Small intestine (tissue), 7 donors: ENCODE measurements around the gene NR1H3. TPM values are rescaled to one million over a fixed set of nuclear protein-coding genes. Genes with fewer than 3 reads are reported as not detected.

Source experiments
- DNase-seq, 2 donors: peaks; one replicate each; pipeline versions ENCODE4 v3.0.0 to v3.0.0-alpha.2; 2013
- FAIRE-seq: peaks from 2 replicates; lab custom pipeline; 2012; peaks lifted over from hg19 to GRCh38; lab: Jason Lieb, UNC
- H3K27ac ChIP-seq, 3 donors: one replicate each; pipeline ENCODE4 v1.5.1; 2013; ENCODE audit warnings: low read length in 2 of 3, mild to moderate bottlenecking in 2 of 3, control low read depth in 1 of 3, inconsistent platforms in 1 of 3, low read depth in 1 of 3, moderate library complexity in 1 of 3
- H3K27me3 ChIP-seq, 3 donors: one replicate each; pipeline ENCODE4 v1.6.1; 2013; ENCODE audit warnings: low read length in 3 of 3, inconsistent platforms in 1 of 3; ENCODE audit not compliant: control insufficient read depth in 3 of 3, insufficient read depth in 3 of 3
- H3K36me3 ChIP-seq, 3 donors: one replicate each; pipeline ENCODE4 v1.6.1; 2013; ENCODE audit warnings: low read length in 3 of 3, inconsistent platforms in 1 of 3, low read depth in 1 of 3, mild to moderate bottlenecking in 1 of 3, moderate library complexity in 1 of 3; ENCODE audit not compliant: control insufficient read depth in 3 of 3, insufficient read depth in 2 of 3
- H3K4me1 ChIP-seq, 3 donors: one replicate each; pipeline ENCODE4 v1.6.1; 2013; ENCODE audit warnings: low read length in 2 of 3, inconsistent platforms in 1 of 3, low read depth in 1 of 3, mild to moderate bottlenecking in 1 of 3, moderate library complexity in 1 of 3; ENCODE audit not compliant: control insufficient read depth in 3 of 3, insufficient read depth in 2 of 3
- H3K4me3 ChIP-seq, 3 donors: one replicate each; pipeline ENCODE4 v1.5.1; 2013; ENCODE audit warnings: low read length in 3 of 3, control low read depth in 1 of 3, inconsistent platforms in 1 of 3, low read depth in 1 of 3, mild to moderate bottlenecking in 1 of 3, moderate library complexity in 1 of 3
- H3K9me3 ChIP-seq, 2 donors: one replicate each; pipeline ENCODE4 v1.6.1; 2013; ENCODE audit warnings: low read depth in 1 of 2, low read length in 1 of 2; ENCODE audit not compliant: control insufficient read depth in 2 of 2, insufficient read depth in 1 of 2
- WGBS, 3 donors: extraction: QIAGEN DNeasy Blood & Tissue Kit; methylation state at CpG; one replicate each; pipeline ENCODE4 v1.1.7; 2013; 5-methylcytosine and 5-hydroxymethylcytosine counted together
- polyA plus RNA-seq, 4 donors: library from polyadenylated mRNA; stranded (reverse) in 3 of 4; unstranded in 1 of 4; fragments of 200-250 nt in 3 of 4; fragments of 120-200 nt in 1 of 4; gene quantifications; one replicate each; pipeline versions ENCODE4 v1.2.1 to v1.2.3, GENCODE V29; 2013
- donor health status: healthy with polysubstance abuse.
- donor health status: control.
- donor health status: control.
- donor health status: Bipolar disorder and iron deficiency.
- donor health status: healthy.

The NR1H3 gene
- polyA plus RNA-seq, 4 donors: 102 to 366 (median 199) TPM

GRCh38 chr11:47285969-47286770 is 28.4 kb downstream of the NR1H3 start:
- WGBS, 3 donors: 94 to 96% (median 95%) methylated on average over 13 of the region's 13 CpGs
- H3K4me1 ChIP-seq: no peaks in the 10 kb centered on the region
- H3K27me3 ChIP-seq: no peaks in the 10 kb centered on the region
- no peak for FAIRE-seq
- no peak for DNase-seq
- H3K9me3 ChIP-seq: no peaks in the 10 kb centered on the region
- H3K4me3 ChIP-seq: no peak overlapping the region
- H3K36me3 ChIP-seq: peaks cover 57 to 94% (median 62%) of the 10 kb centered on the region in 3 donors
- no peak overlapping the region for H3K27ac ChIP-seq

- Histone ChIP-seq H3K4me3 (no peak overlapping the region), H3K4me1 (no peaks in the 10 kb centered on the region), H3K27me3 (no peaks in the 10 kb centered on the region), H3K36me3 (peaks cover 56 to 87% (median 69%) of the 10 kb centered on the region in 3 donors), H3K9me3 (no peaks in the 10 kb centered on the region), H3K27ac (no peak overlapping the region)
- DNase-seq (no peak), FAIRE-seq (no peak)
- WGBS, 3 donors: 91 to 94% (median 93%) methylated on average over 5 of the region's 5 CpGs
These were observed 30.3 kb downstream of the NR1H3 start for GRCh38 chr11:47288066-47288465.

GRCh38 chr11:47289856-47290255 is 32.1 kb downstream of the NR1H3 start:
- FAIRE-seq (no peak), DNase-seq (no peak)
- H3K27ac ChIP-seq: no peak overlapping the region
- H3K4me3 ChIP-seq: no peak overlapping the region
- no peaks in the 10 kb centered on the region for H3K27me3 ChIP-seq
- H3K9me3 ChIP-seq: no peaks in the 10 kb centered on the region
- 95 to 96% (median 96%) methylated on average over 15 of the region's 15 CpGs for WGBS, 3 donors
- no peaks in the 10 kb centered on the region for H3K4me1 ChIP-seq
- peaks cover 50 to 83% (median 62%) of the 10 kb centered on the region in 3 donors for H3K36me3 ChIP-seq

- H3K27ac ChIP-seq: no peak overlapping the region
- no peaks in the 10 kb centered on the region for H3K27me3 ChIP-seq
- H3K36me3 ChIP-seq: peaks cover 44 to 62% (median 46%) of the 10 kb centered on the region in 3 donors
- FAIRE-seq (no peak), DNase-seq (no peak)
- H3K4me3 ChIP-seq: no peak overlapping the region
- 86 to 97% (median 97%) methylated on average over 5 of the region's 5 CpGs for WGBS, 3 donors
- H3K4me1 ChIP-seq: no peaks in the 10 kb centered on the region
- H3K9me3 ChIP-seq: peaks cover 0 to 9% of the 10 kb centered on the region in 2 donors
These were observed 37.6 kb downstream of the NR1H3 start for GRCh38 chr11:47295385-47295784.

GRCh38 chr11:47296045-47296444 is 38.2 kb downstream of the NR1H3 start:
- no peaks in the 10 kb centered on the region for H3K4me1 ChIP-seq
- DNase-seq (no peak), FAIRE-seq (no peak)
- H3K36me3 ChIP-seq: peaks cover 39 to 61% (median 40%) of the 10 kb centered on the region in 3 donors
- H3K9me3 ChIP-seq: peaks cover 0 to 9% of the 10 kb centered on the region in 2 donors
- H3K27me3 ChIP-seq: no peaks in the 10 kb centered on the region
- WGBS, 3 donors: 91 to 96% (median 95%) methylated on average over 4 of the region's 4 CpGs
- H3K4me3 ChIP-seq: no peak overlapping the region
- no peak overlapping the region for H3K27ac ChIP-seq

- no peak overlapping the region for H3K4me3 ChIP-seq
- H3K27me3 ChIP-seq: no peaks in the 10 kb centered on the region
- H3K4me1 ChIP-seq: no peaks in the 10 kb centered on the region
- no peak for FAIRE-seq
- H3K9me3 ChIP-seq: peaks cover 0 to 20% of the 10 kb centered on the region in 2 donors
- DNase-seq: no peak
- no peak overlapping the region for H3K27ac ChIP-seq
- WGBS, 3 donors: 97 to 98% (median 98%) methylated on average over 3 of the region's 3 CpGs
- H3K36me3 ChIP-seq: peaks cover 19 to 56% (median 28%) of the 10 kb centered on the region in 3 donors
These were observed 41.3 kb downstream of the NR1H3 start for GRCh38 chr11:47299078-47299477.

- no peak overlapping the region for H3K4me3 ChIP-seq
- 92 to 100% (median 98%) methylated on average over 1 of the region's 1 CpG for WGBS, 3 donors
- H3K27ac ChIP-seq: no peak overlapping the region
- H3K4me1 ChIP-seq: no peaks in the 10 kb centered on the region
- H3K27me3 ChIP-seq: no peaks in the 10 kb centered on the region
- DNase-seq (no peak), FAIRE-seq (no peak)
- H3K9me3 ChIP-seq: peaks cover 0 to 20% of the 10 kb centered on the region in 2 donors
- peaks cover 15 to 59% (median 16%) of the 10 kb centered on the region in 3 donors for H3K36me3 ChIP-seq
These were observed 45.1 kb downstream of the NR1H3 start for GRCh38 chr11:47302853-47303252.

- Histone ChIP-seq H3K4me1 (no peaks in the 10 kb centered on the region), H3K36me3 (peaks cover 15 to 68% (median 15%) of the 10 kb centered on the region in 3 donors), H3K9me3 (peaks cover 0 to 11% of the 10 kb centered on the region in 2 donors), H3K4me3 (no peak overlapping the region), H3K27me3 (no peaks in the 10 kb centered on the region), H3K27ac (no peak overlapping the region)
- FAIRE-seq (no peak), DNase-seq (no peak)
- 94 to 100% (median 95%) methylated on average over 3 of the region's 3 CpGs for WGBS, 3 donors
These were observed 48.1 kb downstream of the NR1H3 start for GRCh38 chr11:47305734-47306483.
